K562 treated with DMSO at 1 percent for 48 hours (cell line): ENCODE measurements around the gene LPAR5. TPM values are rescaled to one million over a fixed set of nuclear protein-coding genes. Genes with fewer than 3 reads are reported as not detected.

Experiments
- total RNA-seq: library from RNA; unstranded; fragments of 300-600 nt; gene quantifications from 2 replicates; pipeline ENCODE4 v1.2.3, GENCODE V29; 2022; ENCODE audit warnings: low replicate concordance; ENCODE audit errors: extremely low read depth

Gene LPAR5
- total RNA-seq: not detected in 2 replicates

DNA sequence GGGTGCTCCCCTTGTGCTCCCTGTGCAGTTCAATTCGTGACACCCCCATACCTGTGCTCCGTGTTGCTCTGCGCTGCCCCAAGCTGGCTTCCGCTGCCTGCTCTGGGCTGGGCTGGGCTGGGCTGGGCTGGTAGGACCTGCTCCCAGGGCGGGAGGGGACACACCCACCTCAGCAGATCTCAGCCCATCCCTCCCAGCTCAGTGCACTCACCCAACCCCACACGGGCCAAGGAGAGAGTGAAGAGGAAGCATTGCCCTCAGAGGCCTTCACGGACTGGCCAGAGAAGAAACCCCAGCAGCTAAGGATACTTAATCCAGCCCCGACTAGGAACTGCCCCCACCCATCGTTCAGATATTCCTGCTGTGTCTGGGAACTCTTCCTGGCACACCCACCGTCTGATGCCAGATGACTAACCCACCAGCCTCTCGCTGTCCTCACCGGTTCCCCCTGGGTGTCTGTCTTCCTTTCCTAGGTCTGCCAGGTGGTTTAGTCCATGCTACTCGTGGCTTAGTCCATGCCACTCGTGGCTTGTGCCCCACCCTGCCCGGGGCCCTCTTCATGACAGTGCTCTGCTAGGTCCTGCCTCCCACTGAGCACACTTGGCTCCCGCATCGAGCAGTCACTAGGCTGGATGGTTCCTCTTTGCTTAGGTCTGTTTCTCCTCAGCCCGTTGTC is at the start of gene LPAR5:
Gene LPAR5 (minus strand): TSS at position 104 of the 676 bp plus-strand sequence. CDS start 14,711 bp downstream, outside the sequence.

DNA sequence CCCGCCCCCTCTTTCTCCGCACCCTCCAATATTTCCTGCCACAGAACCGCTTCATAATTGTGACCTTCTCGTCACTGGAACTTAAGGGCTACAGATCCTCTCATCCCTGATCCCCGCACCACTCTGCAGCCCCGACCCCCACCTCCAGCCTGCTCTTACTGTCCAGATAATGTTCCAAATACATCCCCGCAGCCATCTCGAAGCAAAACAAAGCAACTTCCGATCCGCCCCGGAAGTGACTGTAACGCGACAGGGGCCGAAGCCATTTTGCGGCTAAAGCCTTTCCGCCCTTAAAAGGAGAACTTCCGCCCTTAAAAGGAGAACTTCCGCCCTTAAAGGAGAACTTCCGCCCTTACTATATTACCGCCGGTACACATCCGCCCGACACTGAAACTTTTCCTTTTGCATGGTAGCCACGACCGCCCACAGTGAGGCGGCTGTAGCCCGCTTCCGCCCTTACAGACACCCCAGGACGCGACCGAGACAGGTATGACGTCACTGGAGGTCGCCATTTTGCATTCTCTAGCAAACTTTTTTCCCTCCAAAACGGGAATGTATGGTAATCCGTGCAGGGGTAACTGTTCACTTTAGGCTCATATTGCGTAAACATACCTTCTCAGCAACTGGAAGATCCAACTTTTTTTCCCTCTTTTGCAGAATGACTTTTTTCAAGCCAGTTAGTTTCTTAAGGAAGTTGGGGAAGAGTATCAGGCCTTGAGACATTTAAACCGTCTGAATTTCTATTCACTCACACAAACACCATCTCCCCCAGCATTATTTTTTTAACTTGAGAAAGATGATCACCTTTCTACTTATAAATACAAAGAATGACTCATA is 27.4 kb upstream of the LPAR5 start, which contains the start of gene ING4:
Gene ING4 (minus strand): TSS at position 214 of the 837 bp plus-strand sequence. CDS start 18 bp downstream, at position 196.

DNA sequence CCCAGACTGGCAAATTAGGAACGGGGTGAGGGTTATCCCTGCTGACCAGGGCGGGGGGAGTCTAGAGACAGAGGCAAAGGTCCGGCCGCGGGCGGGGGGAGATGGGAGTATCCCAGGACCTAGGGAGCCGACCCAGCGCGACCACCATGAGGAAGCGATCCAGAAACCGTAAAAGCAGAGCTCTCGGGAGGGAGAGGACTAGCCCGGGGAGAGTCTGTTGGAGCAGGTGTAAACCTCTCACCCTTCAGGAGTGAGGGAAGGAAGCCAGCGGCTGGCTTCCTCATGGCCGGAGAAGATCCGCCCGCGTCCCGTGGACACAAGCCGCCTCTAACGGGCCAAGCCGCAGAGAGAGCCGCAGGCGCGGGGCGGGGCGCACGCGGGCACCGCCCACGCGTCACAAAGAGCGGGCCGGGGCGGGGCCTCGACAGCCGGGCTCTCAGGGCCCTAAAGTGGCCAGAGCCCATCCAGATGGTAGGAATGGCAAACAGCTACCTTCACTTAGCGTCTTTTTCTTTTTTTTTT is 11.4 kb upstream of the LPAR5 start, which contains the start of gene ACRBP:
Gene ACRBP (minus strand): TSS at position 350 of the 522 bp plus-strand sequence. CDS start 66 bp downstream, at position 284.

Other genes with a start within 250 kb of the LPAR5 start
- gene CD27, start 191.0 kb downstream of the LPAR5 start, total RNA-seq: not detected in 2 replicates
- not detected in 2 replicates for gene TAPBPL, start 183.9 kb downstream of the LPAR5 start, total RNA-seq
- not detected in 2 replicates for gene VAMP1, start 165.3 kb downstream of the LPAR5 start, total RNA-seq
- gene MRPL51, start 142.7 kb downstream of the LPAR5 start, total RNA-seq: not detected in 2 replicates
- gene NCAPD2, start 141.9 kb downstream of the LPAR5 start, total RNA-seq: not detected in 2 replicates
- gene GAPDH, start 101.4 kb downstream of the LPAR5 start, total RNA-seq: 996 and 1,689 TPM in 2 replicates
- not detected in 2 replicates for gene IFFO1, start 79.9 kb downstream of the LPAR5 start, total RNA-seq
- gene NOP2, start 67.7 kb downstream of the LPAR5 start, total RNA-seq: not detected in 2 replicates
- 161 and 363 TPM in 2 replicates for gene CHD4, start 28.6 kb downstream of the LPAR5 start, total RNA-seq
- not detected in 2 replicates for gene ACRBP, start 11.5 kb upstream of the LPAR5 start, total RNA-seq
- not detected in 2 replicates for gene ING4, start 27.2 kb upstream of the LPAR5 start, total RNA-seq
- gene ZNF384, start 53.4 kb upstream of the LPAR5 start, total RNA-seq: not detected in 2 replicates
- gene PIANP, start 64.9 kb upstream of the LPAR5 start, total RNA-seq: not detected in 2 replicates
- gene COPS7A, start 88.1 kb upstream of the LPAR5 start, total RNA-seq: not detected in 2 replicates
- gene MLF2, start 117.2 kb upstream of the LPAR5 start, total RNA-seq: not detected in 2 replicates
- 561 TPM in 1 of 2 replicates, not detected in the other for gene PTMS, start 130.4 kb upstream of the LPAR5 start, total RNA-seq
- not detected in 2 replicates for gene LAG3, start 136.6 kb upstream of the LPAR5 start, total RNA-seq
- gene CD4, start 153.6 kb upstream of the LPAR5 start, total RNA-seq: not detected in 2 replicates
- gene GPR162, start 185.9 kb upstream of the LPAR5 start, total RNA-seq: not detected in 2 replicates
- gene P3H3, start 192.4 kb upstream of the LPAR5 start, total RNA-seq: not detected in 2 replicates
- not detected in 2 replicates for gene GNB3, start 205.0 kb upstream of the LPAR5 start, total RNA-seq
- gene CDCA3, start 215.3 kb upstream of the LPAR5 start, total RNA-seq: not detected in 2 replicates
- 152 TPM in 1 of 2 replicates, not detected in the other for gene USP5, start 216.2 kb upstream of the LPAR5 start, total RNA-seq
- gene TPI1, start 231.6 kb upstream of the LPAR5 start, total RNA-seq: 376 TPM in 1 of 2 replicates, not detected in the other
- not detected in 2 replicates for gene SPSB2, start 237.3 kb upstream of the LPAR5 start, total RNA-seq